ENCODE measurements around the gene TBK1.
"Not testable (repeated sequence)": the region's sequence is repeated elsewhere in the genome, so short reads cannot be mapped to it uniquely, and the experiment has no call there.

TBK1 gene

DNA sequence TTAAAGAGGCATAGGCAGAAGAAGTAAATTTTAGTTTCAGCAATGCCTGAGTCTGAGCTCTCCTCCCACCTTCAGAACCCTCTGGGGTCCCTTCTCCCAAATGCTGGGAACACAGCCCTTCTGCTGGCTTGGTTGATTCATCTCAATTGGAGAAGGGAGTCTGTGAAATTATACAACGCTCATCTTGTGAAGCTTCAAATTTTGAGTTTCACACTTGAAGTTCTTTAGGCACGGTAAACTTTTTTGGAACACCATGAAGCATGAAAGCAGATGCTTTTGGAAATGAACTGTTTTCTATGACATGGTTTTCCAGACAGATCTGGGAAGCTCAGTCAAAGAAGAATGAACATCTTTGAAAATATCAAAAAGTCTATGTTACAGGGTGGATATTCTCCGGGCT lies 69.9 kb downstream of the TBK1 start:
- no peak for DNase-seq (ENCODE audit: low spot score)
- TF ChIP-seq, protein P1, sequence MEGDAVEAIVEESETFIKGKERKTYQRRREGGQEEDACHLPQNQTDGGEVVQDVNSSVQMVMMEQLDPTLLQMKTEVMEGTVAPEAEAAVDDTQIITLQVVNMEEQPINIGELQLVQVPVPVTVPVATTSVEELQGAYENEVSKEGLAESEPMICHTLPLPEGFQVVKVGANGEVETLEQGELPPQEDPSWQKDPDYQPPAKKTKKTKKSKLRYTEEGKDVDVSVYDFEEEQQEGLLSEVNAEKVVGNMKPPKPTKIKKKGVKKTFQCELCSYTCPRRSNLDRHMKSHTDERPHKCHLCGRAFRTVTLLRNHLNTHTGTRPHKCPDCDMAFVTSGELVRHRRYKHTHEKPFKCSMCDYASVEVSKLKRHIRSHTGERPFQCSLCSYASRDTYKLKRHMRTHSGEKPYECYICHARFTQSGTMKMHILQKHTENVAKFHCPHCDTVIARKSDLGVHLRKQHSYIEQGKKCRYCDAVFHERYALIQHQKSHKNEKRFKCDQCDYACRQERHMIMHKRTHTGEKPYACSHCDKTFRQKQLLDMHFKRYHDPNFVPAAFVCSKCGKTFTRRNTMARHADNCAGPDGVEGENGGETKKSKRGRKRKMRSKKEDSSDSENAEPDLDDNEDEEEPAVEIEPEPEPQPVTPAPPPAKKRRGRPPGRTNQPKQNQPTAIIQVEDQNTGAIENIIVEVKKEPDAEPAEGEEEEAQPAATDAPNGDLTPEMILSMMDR (IDR thresholded peaks at IDR 0.05; ENCODE audit: borderline replicate concordance, control extremely low read depth, extremely low read depth, insufficient read depth, missing control alignments), result no peak
- in situ Hi-C loops (cut with MboI; ENCODE audit: low sequenced_read_pairs, unreplicated experiment), result no loop called here

DNA sequence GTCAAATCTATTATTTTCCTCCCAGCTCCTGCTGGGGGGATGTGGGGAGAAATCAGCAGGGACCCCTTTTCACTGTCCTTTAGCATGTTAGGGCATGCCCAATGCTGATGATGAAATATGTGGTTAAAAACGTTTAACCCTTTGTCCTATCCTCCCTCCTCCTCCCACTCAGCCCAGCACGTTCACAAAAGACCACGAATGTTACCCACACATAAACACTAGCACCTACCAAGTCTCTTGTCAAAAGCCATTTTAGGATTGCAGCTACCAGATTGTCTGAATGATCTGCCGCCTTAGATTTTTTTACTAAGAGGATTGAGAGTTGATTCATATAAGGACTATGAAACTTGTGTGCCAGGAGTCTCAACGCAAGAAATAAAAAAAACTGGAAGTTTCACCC lies 70.4 kb downstream of the TBK1 start:
- TF ChIP-seq, protein P1 (IDR thresholded peaks at IDR 0.05; ENCODE audit: borderline replicate concordance, control extremely low read depth, extremely low read depth, insufficient read depth, missing control alignments), result no peak
- in situ Hi-C loops (cut with MboI; ENCODE audit: low sequenced_read_pairs, unreplicated experiment), result no loop called here
- DNase-seq (ENCODE audit: low spot score), result no peak

DNA sequence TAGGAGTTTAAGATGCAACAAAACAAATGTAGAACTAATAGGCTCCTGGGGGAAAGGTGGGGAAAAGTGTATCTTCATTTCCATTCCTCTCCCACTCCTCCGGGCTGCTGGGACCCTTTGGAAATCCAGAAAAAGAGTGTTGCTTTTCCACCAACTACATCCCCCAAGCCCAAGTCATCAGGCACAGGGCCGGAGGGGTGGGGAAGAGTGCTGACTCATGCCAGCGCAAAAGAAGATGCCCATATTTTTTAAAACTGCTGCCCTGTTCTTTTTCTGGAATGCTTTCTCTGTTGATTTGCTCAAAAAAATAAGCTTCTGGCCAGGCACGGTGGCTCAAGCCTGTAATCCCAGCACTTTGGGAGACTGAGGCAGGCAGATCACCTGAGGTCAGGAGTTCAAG lies 70.9 kb downstream of the TBK1 start:
- TF ChIP-seq, protein P1 (IDR thresholded peaks at IDR 0.05; ENCODE audit: borderline replicate concordance, control extremely low read depth, extremely low read depth, insufficient read depth, missing control alignments), result no peak
- in situ Hi-C loops (cut with MboI; ENCODE audit: low sequenced_read_pairs, unreplicated experiment), result no loop called here
- DNase-seq (ENCODE audit: low spot score), result no peak

DNA sequence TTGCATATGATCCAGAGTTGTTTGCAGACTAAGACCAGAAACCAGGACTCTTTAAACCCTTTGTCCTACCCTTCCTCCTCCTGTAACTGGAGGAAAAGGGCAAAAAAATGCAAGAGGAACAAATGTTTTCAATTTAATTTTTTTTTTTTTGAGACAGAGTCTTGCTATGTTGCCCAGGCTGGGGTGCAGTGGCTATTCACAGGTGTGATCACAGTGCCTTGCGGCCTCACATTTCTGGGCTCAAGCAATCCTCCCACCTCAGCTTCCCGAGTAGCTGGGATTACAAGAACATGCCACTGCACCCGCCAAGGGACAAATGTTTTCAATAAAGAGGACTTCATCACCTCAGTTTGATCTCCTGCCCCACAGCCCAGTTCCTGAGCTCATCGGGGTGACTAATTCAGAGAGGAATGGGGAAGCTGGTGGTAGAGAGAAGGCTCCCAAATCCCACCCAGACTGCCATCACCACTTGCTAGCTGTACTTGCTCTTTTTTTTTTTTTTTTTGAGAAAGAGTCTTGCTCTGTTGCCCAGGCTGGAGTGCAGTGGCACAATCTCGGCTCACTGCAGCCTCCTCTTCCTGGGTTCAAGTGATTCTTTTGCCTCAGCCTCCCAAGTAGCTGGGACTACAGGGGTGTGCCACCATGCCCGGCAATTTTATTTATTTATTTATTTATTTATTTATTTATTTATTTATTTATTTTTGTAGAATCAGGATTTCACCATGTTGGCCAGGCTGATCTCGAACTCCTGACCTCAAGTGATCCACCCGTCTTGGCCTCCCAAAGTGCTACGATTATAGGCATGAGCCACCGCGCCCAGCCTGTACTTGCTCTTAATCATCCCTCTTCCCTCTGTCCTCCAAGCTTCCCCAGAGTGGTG lies 71.9 kb downstream of the TBK1 start:
- DNase-seq (ENCODE audit: low spot score); in situ Hi-C loops (cut with MboI; ENCODE audit: low sequenced_read_pairs, unreplicated experiment): not testable (repeated sequence)

DNA sequence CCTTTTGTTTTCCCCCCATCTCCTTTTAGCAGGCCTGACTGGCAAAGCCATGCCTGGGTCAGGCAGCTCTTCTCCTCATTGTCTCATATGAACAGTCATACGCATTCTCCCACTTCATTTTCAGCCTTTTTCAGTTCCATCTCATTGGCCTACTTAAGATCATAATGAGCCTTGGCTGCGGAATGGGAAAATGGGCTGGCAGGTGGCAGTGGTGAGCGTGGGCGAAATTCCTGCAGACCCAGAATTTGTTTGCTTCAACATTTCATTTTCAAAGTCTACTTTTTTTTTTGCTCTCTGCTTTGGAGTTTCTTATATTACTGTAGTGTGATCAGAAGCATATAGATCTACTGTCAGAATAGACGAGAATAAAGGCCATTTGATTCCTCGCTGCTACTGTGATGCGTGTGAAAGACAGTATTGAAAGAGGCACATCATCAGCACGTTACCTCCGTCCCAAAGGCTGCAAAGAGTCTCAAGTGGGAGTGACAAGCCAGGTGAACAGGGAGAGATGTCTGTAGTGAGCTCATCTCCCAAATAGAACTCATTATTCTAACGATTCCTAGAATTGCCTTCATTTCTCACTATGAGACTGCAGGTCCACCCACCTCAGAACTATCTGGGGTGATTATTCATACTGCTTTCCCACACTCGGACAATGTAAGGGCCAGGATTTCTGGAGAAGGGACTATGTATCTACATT lies 73.7 kb downstream of the TBK1 start:
- no peak for DNase-seq (ENCODE audit: low spot score)
- in situ Hi-C loops (cut with MboI; ENCODE audit: low sequenced_read_pairs, unreplicated experiment), result loop anchor here (25.0 kb wide), 1 partner anchor 587 kb away; the partner anchor contains the start of gene WIF1
- TF ChIP-seq, protein P1 (IDR thresholded peaks at IDR 0.05; ENCODE audit: borderline replicate concordance, control extremely low read depth, extremely low read depth, insufficient read depth, missing control alignments), result no peak

DNA sequence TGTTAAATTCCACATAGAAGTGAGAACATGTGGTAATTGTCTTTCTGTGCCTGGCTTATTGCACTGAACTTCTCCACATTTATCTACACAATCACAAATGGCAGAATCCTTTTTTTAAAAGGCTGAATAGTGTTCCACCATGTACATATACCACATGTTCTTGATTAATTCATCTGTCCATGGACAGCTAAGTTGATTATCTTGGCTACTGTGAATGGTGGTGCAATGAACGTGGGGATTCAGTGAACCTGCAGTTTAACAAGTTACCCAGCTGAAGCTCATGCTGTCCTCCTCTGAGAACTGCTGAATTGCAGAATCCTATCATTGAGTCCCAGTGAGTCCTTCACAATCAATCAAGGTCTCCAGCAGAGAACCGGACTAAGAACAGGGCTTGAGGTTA lies 74.9 kb downstream of the TBK1 start:
- in situ Hi-C loops (cut with MboI; ENCODE audit: low sequenced_read_pairs, unreplicated experiment), result loop anchor here (25.0 kb wide), 1 partner anchor 585 kb away; the partner anchor contains the start of gene WIF1
- TF ChIP-seq, protein P1 (IDR thresholded peaks at IDR 0.05; ENCODE audit: borderline replicate concordance, control extremely low read depth, extremely low read depth, insufficient read depth, missing control alignments), result no peak

DNA sequence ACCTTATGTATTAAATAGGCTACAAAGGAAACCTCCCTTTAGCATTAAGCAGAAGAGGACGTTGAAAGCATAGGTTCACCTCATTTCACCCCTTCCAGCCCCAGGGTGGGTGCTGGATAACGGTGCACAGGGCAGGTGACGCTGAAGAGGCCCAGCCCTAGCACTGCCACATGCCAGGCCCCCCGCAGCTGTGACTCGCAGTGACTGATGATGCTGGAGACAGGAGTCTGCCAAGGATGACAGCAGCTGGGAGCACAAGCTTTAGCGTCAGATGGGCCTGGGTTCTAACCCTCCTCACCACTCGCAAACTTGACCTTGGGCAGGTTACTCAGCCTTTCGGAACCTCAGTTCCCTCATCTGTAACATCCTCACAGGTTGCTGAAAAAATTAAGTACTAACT lies 76.7 kb downstream of the TBK1 start:
- DNase-seq (ENCODE audit: low spot score), result no peak
- in situ Hi-C loops (cut with MboI; ENCODE audit: low sequenced_read_pairs, unreplicated experiment), result loop anchor here (25.0 kb wide), 1 partner anchor 584 kb away; the partner anchor contains the start of gene WIF1
- TF ChIP-seq, protein P1 (IDR thresholded peaks at IDR 0.05; ENCODE audit: borderline replicate concordance, control extremely low read depth, extremely low read depth, insufficient read depth, missing control alignments), result no peak

More for the DNA sequence above, 74.9 kb downstream of the TBK1 start:
- no peak for DNase-seq (ENCODE audit: low spot score)
